Measurements from ENCODE around the gene TMEM18. TPM values are rescaled to one million over a fixed set of nuclear protein-coding genes. Genes with fewer than 3 reads are reported as not detected.
A peak's percentile ranks its signal among the peaks of the same experiment; 100 is the strongest.

Gene TMEM18
- total and polyA plus RNA-seq, 2 of the 4 experiments (the other 2 are of a cell fraction): 15.2 to 30.2 TPM

- no peak overlapping the region for H2BK20ac ChIP-seq (ENCODE audit: low read depth, low read length)
- ATAC-seq (ENCODE audit: low read depth): peak; percentile 74; the same call in 1 of the 2 replicates
- H3K4me2 ChIP-seq (ENCODE audit: low read depth, low read length): no peak overlapping the region
- peak; percentile 54 for DNase-seq
- H3K9me3 ChIP-seq (ENCODE audit: control insufficient read depth, insufficient read depth, low read length): no peaks in the 10 kb centered on the region
- intact Hi-C loops (cut with micrococcal nuclease): loop anchor here (1.0 to 10.0 kb wide), 3 partner anchors 241 to 832 kb away; partner anchors contain the start of gene SNTG2
- no peak overlapping the region for H4K5ac ChIP-seq (ENCODE audit: low read depth, low read length)
- H3K18ac ChIP-seq (ENCODE audit: low read depth, low read length): no peak overlapping the region
- H3K27me3 ChIP-seq (ENCODE audit: control insufficient read depth, insufficient read depth, low read length): peaks cover 2% of the 10 kb centered on the region; the same call in 1 of the 2 replicates
- H3K14ac ChIP-seq (replicated peaks; ENCODE audit: low read depth, low read length): no peak overlapping the region
- H4K20me1 ChIP-seq (ENCODE audit: insufficient read depth, low read length): no peaks in the 10 kb centered on the region
- in situ Hi-C loops (cut with MboI; ENCODE audit: low sequenced_read_pairs): loop anchor here (10.0 kb wide), 1 partner anchor 831 kb away; no protein-coding TSS in a partner anchor
- CTCF ChIA-PET: interaction anchor here (0.6 to 2.2 kb wide), 3 partner anchors 11 to 127 kb away, joined by 3 to 6 read pairs (median 3); no protein-coding TSS in a partner anchor
- no peak overlapping the region for H2AFZ ChIP-seq (replicated peaks; ENCODE audit: low read length, poor library complexity)
- no peak overlapping the region for H3K23ac ChIP-seq (ENCODE audit: low read depth, low read length)
- no peaks in the 10 kb centered on the region for H3K79me1 ChIP-seq (ENCODE audit: low read depth in 1 of 2, low read length in 2 of 2)
- no peak overlapping the region for H2AK5ac ChIP-seq (ENCODE audit: low read depth, low read length)
- H3K9ac ChIP-seq (ENCODE audit: low read depth, low read length): no peak overlapping the region
- H3K4me3 ChIP-seq (ENCODE audit: insufficient read depth, low read depth, low read length): no peak overlapping the region
- no peaks in the 10 kb centered on the region for H3K36me3 ChIP-seq (ENCODE audit: control insufficient read depth, insufficient read depth, low read length)
- no peak overlapping the region for H2BK120ac ChIP-seq (ENCODE audit: low read depth, low read length)
- no peak overlapping the region for H2BK15ac ChIP-seq (ENCODE audit: low read depth, low read length)
- POLR2A ChIA-PET (ENCODE audit: unreplicated experiment): no interaction called here
- no peaks in the 10 kb centered on the region for H3K9me1 ChIP-seq (ENCODE audit: insufficient read depth, low read length)
- no peak overlapping the region for H3K27ac ChIP-seq (ENCODE audit: insufficient read depth, low read length)
- no peak overlapping the region for H3K4ac ChIP-seq (ENCODE audit: low read depth, low read length)
- no peak overlapping the region for H2AK9ac ChIP-seq (replicated peaks; ENCODE audit: low read depth, low read length, poor library complexity)
- H3K4me1 ChIP-seq (ENCODE audit: control insufficient read depth, insufficient read depth, low read length): no peaks in the 10 kb centered on the region
- WGBS, 2 experiments (ENCODE audit: extremely low coverage in 2 of 2, insufficient read length in 1 of 2): 23% methylated on average over 4 of the region's 17 CpGs; no CpG with 5 or more reads in 1 of the 2 experiments
- H2BK5ac ChIP-seq (ENCODE audit: low read depth, low read length, poor library complexity, severe bottlenecking): no peak overlapping the region
- H4K91ac ChIP-seq (ENCODE audit: insufficient read depth, low read depth, low read length): no peak overlapping the region
- BruUV-seq (replicated peaks): no TSS peak
- dilution Hi-C loops (cut with HindIII; ENCODE audit: low sequenced_read_pairs, unreplicated experiment): no loop called here
- H4K8ac ChIP-seq (ENCODE audit: low read depth in 2 of 2, low read length in 2 of 2): no peak overlapping the region
- no peak overlapping the region for H3K56ac ChIP-seq (ENCODE audit: extremely low read depth, insufficient read depth, low read length)
- TF ChIP-seq POLR2A (IDR thresholded peaks at IDR 0.05; ENCODE audit: low read depth, low read length) (no peak), CHD1 (IDR thresholded peaks at IDR 0.05; ENCODE audit: low read depth, low read length) (no peak), RAD21 (IDR thresholded peaks at IDR 0.05; ENCODE audit: low read length) (peak; percentile 70), NFE2L2 (IDR thresholded peaks at IDR 0.05; ENCODE audit: low read depth, low read length) (no peak), FOS (IDR thresholded peaks at IDR 0.05; ENCODE audit: low read depth, low read length) (no peak), MAFK (IDR thresholded peaks at IDR 0.05; ENCODE audit: low read depth, low read length) (no peak), MAZ (IDR thresholded peaks at IDR 0.05; ENCODE audit: borderline replicate concordance, low read depth, low read length) (no peak), RFX5 (IDR thresholded peaks at IDR 0.05; ENCODE audit: low read depth, low read length) (no peak), MXI1 (IDR thresholded peaks at IDR 0.05; ENCODE audit: borderline replicate concordance, low read depth, low read length) (no peak), CEBPB (IDR thresholded peaks at IDR 0.05; ENCODE audit: low read depth, low read length) (no peak), RCOR1 (IDR thresholded peaks at IDR 0.05; ENCODE audit: insufficient replicate concordance, low read length) (no peak), BHLHE40 (IDR thresholded peaks at IDR 0.05; ENCODE audit: low read depth, low read length) (no peak), SMC3 (IDR thresholded peaks at IDR 0.05; ENCODE audit: low read depth, low read length) (peak; percentile 61)
- TF ChIP-seq, protein P1, sequence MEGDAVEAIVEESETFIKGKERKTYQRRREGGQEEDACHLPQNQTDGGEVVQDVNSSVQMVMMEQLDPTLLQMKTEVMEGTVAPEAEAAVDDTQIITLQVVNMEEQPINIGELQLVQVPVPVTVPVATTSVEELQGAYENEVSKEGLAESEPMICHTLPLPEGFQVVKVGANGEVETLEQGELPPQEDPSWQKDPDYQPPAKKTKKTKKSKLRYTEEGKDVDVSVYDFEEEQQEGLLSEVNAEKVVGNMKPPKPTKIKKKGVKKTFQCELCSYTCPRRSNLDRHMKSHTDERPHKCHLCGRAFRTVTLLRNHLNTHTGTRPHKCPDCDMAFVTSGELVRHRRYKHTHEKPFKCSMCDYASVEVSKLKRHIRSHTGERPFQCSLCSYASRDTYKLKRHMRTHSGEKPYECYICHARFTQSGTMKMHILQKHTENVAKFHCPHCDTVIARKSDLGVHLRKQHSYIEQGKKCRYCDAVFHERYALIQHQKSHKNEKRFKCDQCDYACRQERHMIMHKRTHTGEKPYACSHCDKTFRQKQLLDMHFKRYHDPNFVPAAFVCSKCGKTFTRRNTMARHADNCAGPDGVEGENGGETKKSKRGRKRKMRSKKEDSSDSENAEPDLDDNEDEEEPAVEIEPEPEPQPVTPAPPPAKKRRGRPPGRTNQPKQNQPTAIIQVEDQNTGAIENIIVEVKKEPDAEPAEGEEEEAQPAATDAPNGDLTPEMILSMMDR (conservative IDR thresholded peaks at IDR 0.05; ENCODE audit: low read depth, low read length): peak; percentile 66
- TF ChIP-seq, protein P2, sequence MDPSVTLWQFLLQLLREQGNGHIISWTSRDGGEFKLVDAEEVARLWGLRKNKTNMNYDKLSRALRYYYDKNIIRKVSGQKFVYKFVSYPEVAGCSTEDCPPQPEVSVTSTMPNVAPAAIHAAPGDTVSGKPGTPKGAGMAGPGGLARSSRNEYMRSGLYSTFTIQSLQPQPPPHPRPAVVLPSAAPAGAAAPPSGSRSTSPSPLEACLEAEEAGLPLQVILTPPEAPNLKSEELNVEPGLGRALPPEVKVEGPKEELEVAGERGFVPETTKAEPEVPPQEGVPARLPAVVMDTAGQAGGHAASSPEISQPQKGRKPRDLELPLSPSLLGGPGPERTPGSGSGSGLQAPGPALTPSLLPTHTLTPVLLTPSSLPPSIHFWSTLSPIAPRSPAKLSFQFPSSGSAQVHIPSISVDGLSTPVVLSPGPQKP (IDR thresholded peaks at IDR 0.05; ENCODE audit: borderline replicate concordance, low read depth, low read length): no peak
These were observed 37.0 kb upstream of the TMEM18 start for GRCh38 chr2:714005-714741.

Measured in IMR-90 (cell line).